Sigmoid colon (tissue), 7 donors: ENCODE data around the gene SECTM1. TPM values are rescaled to one million over a fixed set of nuclear protein-coding genes. Genes with fewer than 3 reads are reported as not detected.

ENCODE experiments used
- DNase-seq: peaks from one replicate; pipeline ENCODE4 v3.0.0-alpha.2; 2019
- H3K27ac ChIP-seq, 4 donors: fragments of 200-600 bp; sonication (generic); one replicate each; pipeline ENCODE4 v1.5.1; 2016 to 2019; ENCODE audit warnings: mild to moderate bottlenecking in 1 of 4
- H3K27me3 ChIP-seq, 3 donors: fragments of 200-600 bp; sonication (generic); one replicate each; pipeline ENCODE4 v1.5.1; 2019; ENCODE audit warnings: mild to moderate bottlenecking in 1 of 3
- H3K36me3 ChIP-seq, 4 donors: fragments of 200-600 bp; sonication (generic); one replicate each; pipeline ENCODE4 v1.5.1; 2016 to 2019
- H3K4me1 ChIP-seq, 4 donors: fragments of 200-600 bp; sonication (generic); one replicate each; pipeline ENCODE4 v1.5.1; 2017 to 2019
- H3K4me3 ChIP-seq, 4 donors: fragments of 200-600 bp; sonication (generic); one replicate each; pipeline ENCODE4 v1.5.1; 2017 to 2019; ENCODE audit warnings: mild to moderate bottlenecking in 2 of 4, moderate library complexity in 1 of 4
- H3K9me3 ChIP-seq, 4 donors: fragments of 200-600 bp in 3 of 4; sonication (generic) in 3 of 4; one replicate each; pipeline versions ENCODE4 v1.5.1 to v1.6.1; 2013 to 2019
- EP300 ChIP-seq, 4 donors: sonication (generic); formaldehyde crosslinking; IDR thresholded peaks; one replicate each; pipeline ENCODE4 v1.6.1; 2017; ENCODE audit warnings: antibody characterized with exemption in 4 of 4
- POLR2A ChIP-seq, 2 donors: fragments of 450-650 bp; IDR thresholded peaks; one replicate each; pipeline ENCODE4 v1.6.1; 2016; ENCODE audit warnings: antibody characterized with exemption in 2 of 2, mild to moderate bottlenecking in 2 of 2, moderate library complexity in 2 of 2
- POLR2AphosphoS5 ChIP-seq, 4 donors: sonication (generic); formaldehyde crosslinking; IDR thresholded peaks; one replicate each; pipeline ENCODE4 v1.6.1; 2017; ENCODE audit warnings: antibody characterized with exemption in 4 of 4
- WGBS, 2 donors: extraction: QIAGEN DNeasy Blood & Tissue Kit; methylation state at CpG; one replicate each; pipeline ENCODE4 v1.1.7; 2013; 5-methylcytosine and 5-hydroxymethylcytosine counted together
- intact Hi-C: fragments of 100-400 bp; cut with DNase I; formaldehyde crosslinking; loops from one replicate; pipeline ENCODE4 v1.15.1; 2023
- polyA plus RNA-seq, 3 donors: library from polyadenylated mRNA; stranded (reverse); fragments of 200-250 nt; gene quantifications; one replicate each; pipeline ENCODE4 v1.2.3, GENCODE V29; 2013
- total RNA-seq, 4 donors: library from RNA; depleted of rRNA; stranded (reverse); fragments of >200 nt; gene quantifications; one replicate each; pipeline ENCODE4 v1.1.0, GENCODE V29; 2016
- TF ChIP-seq, protein P1 (sequence below), 4 experiments: fragments of 450-650 bp in 3 of 4; fragments of 200-600 bp in 1 of 4; IDR thresholded peaks; one replicate each; pipeline ENCODE4 v1.5.1; 2016 to 2019; ENCODE audit warnings: antibody characterized with exemption in 4 of 4, mild to moderate bottlenecking in 3 of 4, moderate library complexity in 2 of 4
- donor health status: healthy with polysubstance abuse.
- donor health status: Bipolar disorder and iron deficiency.
- donor health status: healthy.

Gene SECTM1
- total and polyA plus RNA-seq, 7 donors = 8.4 to 105 (median 56.9) TPM

DNA sequence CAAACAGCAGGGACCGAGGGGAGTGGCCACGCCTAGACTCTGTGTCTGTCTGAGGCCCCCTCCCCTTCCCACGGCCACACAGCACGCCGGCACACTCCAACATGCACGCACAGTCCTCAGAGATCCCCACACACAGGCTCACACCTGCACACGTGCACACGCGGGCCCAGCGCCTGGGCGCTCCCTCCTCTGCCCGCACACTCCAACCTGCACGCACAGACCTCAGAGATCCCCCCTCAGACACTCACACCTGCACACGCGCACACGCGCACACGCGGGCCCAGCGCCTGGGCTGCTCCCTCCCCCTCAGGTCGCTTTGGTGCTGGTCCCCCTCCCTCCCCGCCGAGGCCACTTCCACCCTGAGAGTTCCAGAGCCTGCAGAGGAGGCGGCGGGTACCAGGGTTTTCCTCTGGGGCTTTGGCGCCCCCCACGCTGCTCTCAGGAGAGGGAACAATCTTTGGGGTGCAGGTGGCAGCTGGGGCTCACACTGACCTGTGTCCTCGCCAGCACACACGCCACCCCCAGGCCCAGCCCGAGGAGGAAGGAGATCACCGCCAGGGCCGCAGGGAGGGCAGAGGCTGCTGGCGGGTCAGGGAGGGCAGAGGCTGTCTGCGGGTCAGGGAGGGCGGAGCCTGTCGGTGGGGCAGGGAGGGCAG, 17.7 kb downstream of the SECTM1 start:
- H3K9me3 ChIP-seq = no peaks in the 10 kb centered on the region
- 19 to 31% methylated on average over 36 of the region's 36 CpGs for WGBS, 2 donors
- peaks cover 19 to 54% (median 38%) of the 10 kb centered on the region in 3 donors for H3K27me3 ChIP-seq
- no peak for DNase-seq
- peaks cover 0 to 3% (median under 1%) of the 10 kb centered on the region in 4 donors for H3K4me1 ChIP-seq
- no peak for TF ChIP-seq POLR2AphosphoS5 (IDR thresholded peaks at IDR 0.05)
- no peak for TF ChIP-seq POLR2A (IDR thresholded peaks at IDR 0.05)
- TF ChIP-seq EP300 (IDR thresholded peaks at IDR 0.05) = no peak
- TF ChIP-seq, protein P1, sequence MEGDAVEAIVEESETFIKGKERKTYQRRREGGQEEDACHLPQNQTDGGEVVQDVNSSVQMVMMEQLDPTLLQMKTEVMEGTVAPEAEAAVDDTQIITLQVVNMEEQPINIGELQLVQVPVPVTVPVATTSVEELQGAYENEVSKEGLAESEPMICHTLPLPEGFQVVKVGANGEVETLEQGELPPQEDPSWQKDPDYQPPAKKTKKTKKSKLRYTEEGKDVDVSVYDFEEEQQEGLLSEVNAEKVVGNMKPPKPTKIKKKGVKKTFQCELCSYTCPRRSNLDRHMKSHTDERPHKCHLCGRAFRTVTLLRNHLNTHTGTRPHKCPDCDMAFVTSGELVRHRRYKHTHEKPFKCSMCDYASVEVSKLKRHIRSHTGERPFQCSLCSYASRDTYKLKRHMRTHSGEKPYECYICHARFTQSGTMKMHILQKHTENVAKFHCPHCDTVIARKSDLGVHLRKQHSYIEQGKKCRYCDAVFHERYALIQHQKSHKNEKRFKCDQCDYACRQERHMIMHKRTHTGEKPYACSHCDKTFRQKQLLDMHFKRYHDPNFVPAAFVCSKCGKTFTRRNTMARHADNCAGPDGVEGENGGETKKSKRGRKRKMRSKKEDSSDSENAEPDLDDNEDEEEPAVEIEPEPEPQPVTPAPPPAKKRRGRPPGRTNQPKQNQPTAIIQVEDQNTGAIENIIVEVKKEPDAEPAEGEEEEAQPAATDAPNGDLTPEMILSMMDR (IDR thresholded peaks at IDR 0.05) = no peak
- peak overlapping the region in 1 of 4 donors; percentile 14 for H3K4me3 ChIP-seq
- intact Hi-C loops = no loop called here
- H3K36me3 ChIP-seq = no peaks in the 10 kb centered on the region
- no peak overlapping the region for H3K27ac ChIP-seq

DNA sequence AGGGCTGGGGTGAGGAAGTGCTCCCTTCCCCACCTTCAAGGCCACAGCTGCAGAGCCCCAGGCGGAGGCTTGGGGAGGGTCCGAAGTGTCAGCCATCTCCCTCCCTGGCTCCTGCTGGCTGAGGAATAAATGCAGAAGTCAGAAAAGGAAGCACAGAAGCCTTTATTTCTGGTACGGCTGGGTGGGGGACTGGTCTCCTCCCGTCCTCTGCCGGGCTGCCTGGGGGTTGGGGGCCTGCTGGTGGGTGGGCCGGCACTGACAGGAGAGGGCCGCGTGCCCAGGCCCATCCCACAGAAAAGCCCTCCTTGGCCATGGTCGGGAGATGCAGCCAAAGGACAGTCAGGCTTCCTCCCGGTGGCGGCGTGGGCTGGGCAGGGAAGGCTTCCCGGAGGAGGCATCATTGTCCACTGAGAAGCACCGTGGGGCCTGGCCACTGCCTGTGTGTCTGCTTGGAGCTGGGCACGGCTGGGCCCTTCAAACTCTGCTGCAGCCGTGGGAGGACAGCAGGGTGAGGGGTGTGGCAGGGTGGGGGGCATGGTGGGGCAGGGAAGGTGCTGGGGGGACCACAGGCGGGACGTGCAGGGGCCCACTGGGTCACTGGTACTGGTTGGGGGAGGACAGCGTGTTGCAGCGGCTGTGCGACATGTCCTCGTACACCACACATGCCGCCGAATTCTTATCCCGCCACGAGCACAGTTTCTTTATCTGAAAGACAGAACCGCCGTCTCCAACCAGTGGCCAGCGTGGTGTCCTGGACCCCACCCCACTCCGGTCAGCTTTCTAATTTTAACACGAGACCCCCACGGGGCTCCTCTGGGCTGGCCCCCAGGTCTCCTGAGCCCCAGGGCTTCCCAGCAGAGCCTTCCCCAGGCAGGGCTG, 18.6 kb downstream of the SECTM1 start:
- H3K27ac ChIP-seq = no peak overlapping the region
- DNase-seq = no peak

DNA sequence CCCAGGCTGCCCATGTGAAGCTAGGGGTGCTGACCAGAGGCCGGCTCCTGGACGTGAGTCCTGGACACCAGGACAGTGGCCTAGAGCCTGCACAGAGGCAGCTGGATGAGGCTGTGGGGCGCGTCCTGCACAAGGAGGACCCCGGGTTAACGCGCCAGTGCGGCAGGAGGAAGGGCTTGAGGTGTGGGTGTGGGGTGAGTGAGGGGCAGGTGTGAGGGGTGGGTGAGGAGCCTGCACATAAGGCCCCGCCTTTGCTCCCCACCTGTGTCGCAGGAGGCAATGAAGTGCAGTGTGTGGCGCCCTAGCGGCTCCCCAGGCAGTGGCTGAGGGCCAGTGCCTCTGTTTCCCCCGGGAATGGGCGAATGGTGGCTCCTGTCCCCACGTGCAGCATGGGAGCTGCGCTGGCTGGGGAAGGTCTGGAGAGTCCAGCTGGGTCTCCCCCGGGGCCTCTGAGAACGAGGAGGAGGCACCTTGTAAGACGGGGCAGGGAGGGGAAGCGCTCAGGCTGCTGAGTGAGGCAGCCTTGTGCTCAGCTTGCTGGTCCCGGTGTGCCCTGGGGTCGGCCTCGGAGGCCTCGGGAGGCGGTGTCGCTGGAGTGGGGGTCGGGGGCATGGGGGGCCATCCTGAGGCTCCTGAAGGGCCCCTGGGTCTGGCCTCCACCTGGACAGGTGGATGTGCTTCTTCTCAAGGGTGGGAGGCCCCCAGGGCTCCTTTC, 19.4 kb downstream of the SECTM1 start:
- TF ChIP-seq EP300 (IDR thresholded peaks at IDR 0.05) (no peak), POLR2A (IDR thresholded peaks at IDR 0.05) (no peak), POLR2AphosphoS5 (IDR thresholded peaks at IDR 0.05) (no peak)
- TF ChIP-seq, protein P1 (IDR thresholded peaks at IDR 0.05) = no peak
- Histone ChIP-seq H3K4me3 (no peak overlapping the region), H3K27me3 (peaks cover 19 to 60% (median 42%) of the 10 kb centered on the region in 3 donors), H3K4me1 (peaks cover 0 to 3% (median 0%) of the 10 kb centered on the region in 4 donors), H3K36me3 (no peaks in the 10 kb centered on the region), H3K27ac (no peak overlapping the region), H3K9me3 (no peaks in the 10 kb centered on the region)
- 69 to 80% methylated on average over 27 of the region's 27 CpGs for WGBS, 2 donors
- no peak for DNase-seq
- intact Hi-C loops = no loop called here

More for the DNA sequence above, 18.6 kb downstream of the SECTM1 start:
- Histone ChIP-seq H3K4me1 (peaks cover 0 to 3% (median 0%) of the 10 kb centered on the region in 4 donors), H3K36me3 (no peaks in the 10 kb centered on the region), H3K9me3 (no peaks in the 10 kb centered on the region), H3K4me3 (no peak overlapping the region), H3K27me3 (peaks cover 19 to 60% (median 42%) of the 10 kb centered on the region in 3 donors)
- WGBS, 2 donors = 57 to 62% methylated on average over 32 of the region's 32 CpGs
- no peak for TF ChIP-seq EP300 (IDR thresholded peaks at IDR 0.05)
- no peak for TF ChIP-seq POLR2AphosphoS5 (IDR thresholded peaks at IDR 0.05)
- TF ChIP-seq, protein P1 (IDR thresholded peaks at IDR 0.05) = no peak
- TF ChIP-seq POLR2A (IDR thresholded peaks at IDR 0.05) = no peak
- intact Hi-C loops = no loop called here

DNA sequence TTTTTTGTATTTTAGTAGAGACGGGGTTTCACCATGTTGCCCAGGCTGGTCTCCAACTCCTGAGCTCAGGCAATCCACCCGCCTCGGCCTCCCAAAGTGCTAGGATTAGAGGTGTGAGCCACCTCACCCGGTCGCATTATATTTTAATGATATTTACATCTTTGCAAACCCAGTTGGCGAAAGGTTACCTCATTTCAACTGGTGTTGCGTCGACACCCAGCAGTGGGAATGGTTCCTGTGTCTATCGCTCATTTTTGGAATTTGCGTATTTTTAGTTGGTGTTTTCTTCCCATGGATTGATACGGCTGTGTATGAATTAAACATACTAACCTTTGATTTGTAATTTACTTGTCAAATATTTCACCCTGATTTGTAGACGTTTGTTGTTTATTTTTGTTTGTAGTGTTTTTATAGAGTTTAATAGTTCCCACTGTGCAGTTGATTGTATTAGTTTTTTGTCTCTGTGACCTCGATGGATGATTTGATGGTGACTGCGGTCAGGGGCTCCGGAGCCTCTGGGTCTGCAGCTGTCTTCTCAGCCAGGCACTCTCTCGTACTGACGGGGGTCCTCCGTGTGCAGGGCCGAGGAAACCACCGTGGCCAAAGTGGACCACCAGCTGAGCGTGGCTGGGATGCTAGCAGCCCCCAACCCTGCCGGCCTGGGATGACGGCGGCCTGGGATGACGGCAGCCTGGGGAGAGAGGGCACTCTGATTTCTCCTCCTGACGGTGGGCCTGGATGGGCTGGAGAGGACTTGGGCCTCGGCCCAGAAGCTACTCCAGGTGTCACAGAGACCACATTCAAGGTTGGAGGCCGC, 20.2 kb downstream of the SECTM1 start:
- intact Hi-C loops = no loop called here
- peaks cover 19 to 60% (median 42%) of the 10 kb centered on the region in 3 donors for H3K27me3 ChIP-seq

More for the DNA sequence above, 20.2 kb downstream of the SECTM1 start:
- Histone ChIP-seq H3K4me1 (peaks cover 0 to 3% (median 0%) of the 10 kb centered on the region in 4 donors), H3K4me3 (no peak overlapping the region), H3K36me3 (no peaks in the 10 kb centered on the region), H3K27ac (no peak overlapping the region), H3K9me3 (no peaks in the 10 kb centered on the region)
- TF ChIP-seq POLR2AphosphoS5 (IDR thresholded peaks at IDR 0.05) (no peak), POLR2A (IDR thresholded peaks at IDR 0.05) (no peak), EP300 (IDR thresholded peaks at IDR 0.05) (no peak)
- TF ChIP-seq, protein P1 (IDR thresholded peaks at IDR 0.05) = no peak
- no peak for DNase-seq
- WGBS, 2 donors = 82 to 87% methylated on average over 28 of the region's 28 CpGs
